GM04504 (cell line): ENCODE data around the gene KLHL6.
"Not testable (repeated sequence)": the region's sequence is repeated elsewhere in the genome, so short reads cannot be mapped to it uniquely, and the experiment has no call there.

ENCODE experiments used
- DNase-seq: peaks from one replicate; pipeline ENCODE4 v3.0.0-alpha.2; 2012; ENCODE audit warnings: low read depth

KLHL6 gene

DNA sequence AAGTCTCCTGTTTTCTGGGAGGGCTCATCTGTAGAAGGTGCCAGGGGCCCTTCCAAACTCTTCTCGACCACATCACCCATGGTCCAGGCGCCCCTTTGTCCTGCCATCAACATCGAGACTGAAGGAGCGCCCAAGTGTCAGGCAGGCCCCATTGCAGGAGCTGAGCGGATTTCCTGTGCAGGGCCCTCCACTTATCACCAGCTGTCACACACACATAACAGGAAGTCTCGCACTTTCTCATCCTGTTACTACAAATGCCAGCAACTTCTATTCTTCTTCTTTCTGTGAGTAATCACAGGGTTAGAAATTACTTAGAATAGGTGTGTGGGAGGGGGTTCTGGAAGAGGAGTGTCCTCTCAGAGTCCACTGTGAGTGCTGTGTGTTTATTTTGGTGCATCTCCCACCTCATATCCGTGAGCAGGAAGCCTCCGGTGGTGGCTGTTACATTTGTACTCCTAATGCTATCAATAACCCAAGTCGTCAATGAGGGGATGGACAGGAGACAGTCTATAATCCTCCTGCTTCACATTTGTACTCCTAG is at the start of gene KLHL6:
Gene KLHL6 (minus strand): TSS at position 166 of the 541 bp plus-strand sequence. CDS start 53 bp downstream, at position 113.
- DNase-seq: no peak

- DNase-seq: no peak
Measured at GRCh38 chr3:183597959-183598358, 42.5 kb upstream of the KLHL6 start.

- DNase-seq: no peak
Measured at GRCh38 chr3:183594636-183595035, 39.1 kb upstream of the KLHL6 start.

DNA sequence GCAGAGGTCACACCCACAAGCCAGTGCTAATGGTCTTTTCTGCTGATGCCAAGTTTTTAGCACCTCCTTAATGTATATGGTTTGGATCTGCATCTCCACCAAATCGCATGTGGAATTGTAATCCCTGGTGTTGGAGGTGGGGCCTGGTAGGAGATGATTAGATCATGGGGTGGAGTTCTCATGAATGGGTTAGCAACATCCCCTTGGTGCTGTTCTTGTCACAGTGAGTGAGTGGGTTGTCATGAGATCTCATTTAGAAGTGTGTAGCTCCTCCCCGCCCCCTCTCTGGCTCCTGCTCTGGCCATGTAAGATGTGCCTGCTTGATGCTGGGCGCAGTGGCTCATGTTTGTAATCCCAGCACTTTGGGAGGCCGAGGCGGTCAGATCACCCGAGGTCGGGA is 37.3 kb upstream of the KLHL6 start:
- no peak for DNase-seq

DNA sequence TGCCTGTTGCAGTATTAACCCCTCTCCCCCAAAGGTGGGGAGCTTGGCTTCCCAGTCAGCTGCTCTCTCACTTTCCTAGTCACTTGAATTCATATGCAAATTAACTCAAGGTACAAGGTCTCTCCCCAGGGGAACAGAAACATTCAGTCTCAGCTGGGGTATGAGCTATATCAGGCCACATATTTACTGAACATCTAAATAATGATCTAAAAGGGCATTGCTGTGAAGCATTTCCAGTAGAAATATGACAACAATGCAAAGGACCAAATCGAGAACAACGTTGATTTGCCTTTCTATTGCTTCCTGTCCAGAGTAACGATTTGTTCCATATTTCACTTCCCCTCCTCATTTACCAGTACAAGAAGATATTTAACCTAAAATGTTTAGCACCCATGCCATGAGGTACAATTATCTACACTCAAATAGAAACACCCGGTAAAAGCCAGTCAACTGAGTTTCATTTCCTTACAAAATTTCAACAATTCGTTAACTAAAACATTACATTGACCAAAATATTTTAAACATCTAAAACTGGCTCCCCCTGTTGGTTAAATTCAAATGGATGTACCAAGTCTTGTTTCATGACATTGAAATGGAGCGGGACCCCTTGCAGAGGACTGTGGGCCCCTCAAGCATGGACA is 36.5 kb upstream of the KLHL6 start:
- no peak for DNase-seq

DNA sequence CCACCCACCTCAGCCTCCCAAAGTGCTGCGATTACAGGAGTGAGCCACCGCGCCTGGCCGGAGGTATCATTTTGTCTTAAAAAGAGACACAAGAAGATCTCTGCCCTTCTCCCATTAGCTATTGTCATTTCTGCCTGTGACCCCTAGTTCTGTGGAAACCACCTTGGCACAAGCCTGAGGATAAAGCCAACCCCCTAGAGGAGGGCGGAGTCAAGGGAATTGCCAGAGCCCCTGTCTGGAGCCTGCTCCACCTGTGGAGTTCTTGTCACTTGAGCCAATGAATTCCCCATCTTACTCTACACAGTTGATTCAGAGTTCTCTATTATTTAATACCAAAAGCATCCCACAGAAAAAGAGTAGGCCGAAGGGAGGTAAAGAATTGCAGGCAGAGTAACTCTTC is 34.9 kb upstream of the KLHL6 start:
- no peak for DNase-seq

GRCh38 chr3:183587336-183587735 is 31.8 kb upstream of the KLHL6 start:
- DNase-seq: no peak

- no peak for DNase-seq
Measured at GRCh38 chr3:183586477-183586876, 31.0 kb upstream of the KLHL6 start.

DNA sequence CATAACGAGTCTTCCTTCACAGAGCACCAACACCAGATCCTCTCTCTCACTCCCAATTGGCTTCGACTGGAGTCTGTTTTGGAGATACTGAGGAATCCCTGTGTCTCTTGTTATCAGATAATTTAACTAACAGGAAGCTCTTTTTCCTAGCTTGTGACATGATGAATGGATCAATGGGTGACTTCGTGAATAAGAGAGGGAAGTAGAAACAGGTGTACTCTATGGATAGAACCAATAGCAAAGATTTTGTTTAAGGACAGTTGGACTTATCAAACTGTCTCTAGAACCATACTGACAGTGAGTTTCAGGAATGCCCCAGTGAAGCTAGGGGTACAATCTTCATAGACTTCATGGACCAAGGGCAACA is 29.4 kb upstream of the KLHL6 start:
- DNase-seq: no peak

DNA sequence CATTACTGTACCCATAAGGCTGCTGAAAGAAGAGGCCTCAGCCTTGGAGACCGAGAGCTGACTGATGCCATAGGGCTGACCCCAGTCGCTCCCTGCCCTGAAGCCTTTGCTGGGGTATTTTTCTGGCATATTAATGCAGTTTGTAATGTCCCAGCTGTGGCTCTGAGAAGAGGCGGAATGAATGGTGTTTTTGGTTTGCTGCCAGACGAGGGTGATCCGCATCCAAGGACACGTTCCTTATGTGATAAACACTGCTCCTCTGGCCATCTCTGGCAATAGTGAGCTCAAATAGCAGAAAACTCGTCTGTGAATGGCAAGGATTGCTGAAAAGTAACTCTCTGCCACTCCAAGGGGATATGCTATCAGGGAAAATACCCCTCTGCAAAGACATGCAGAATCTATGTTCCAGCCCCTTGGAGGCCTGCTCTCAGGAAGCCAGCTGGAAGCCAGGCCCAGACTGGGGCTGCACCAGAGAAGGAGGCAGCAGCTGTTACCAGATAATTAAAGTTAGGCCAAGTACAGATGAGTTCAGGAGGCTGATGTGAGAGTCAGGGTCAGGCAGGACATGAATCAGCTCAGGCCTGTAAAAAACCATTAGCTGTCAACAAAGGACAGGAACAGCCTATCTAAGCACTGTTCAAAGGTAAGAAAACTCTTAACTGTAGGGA is 28.9 kb upstream of the KLHL6 start:
- DNase-seq: peak; percentile 13

GRCh38 chr3:183583331-183584245 is 28.1 kb upstream of the KLHL6 start:
- DNase-seq: no peak

- DNase-seq: no peak
Measured at GRCh38 chr3:183582161-183582560, 26.7 kb upstream of the KLHL6 start.

- no peak for DNase-seq
Measured at GRCh38 chr3:183581496-183582155, 26.1 kb upstream of the KLHL6 start.

GRCh38 chr3:183579967-183580900 is 24.7 kb upstream of the KLHL6 start:
- DNase-seq: no peak

GRCh38 chr3:183578179-183578578 is 22.7 kb upstream of the KLHL6 start:
- DNase-seq: no peak

DNA sequence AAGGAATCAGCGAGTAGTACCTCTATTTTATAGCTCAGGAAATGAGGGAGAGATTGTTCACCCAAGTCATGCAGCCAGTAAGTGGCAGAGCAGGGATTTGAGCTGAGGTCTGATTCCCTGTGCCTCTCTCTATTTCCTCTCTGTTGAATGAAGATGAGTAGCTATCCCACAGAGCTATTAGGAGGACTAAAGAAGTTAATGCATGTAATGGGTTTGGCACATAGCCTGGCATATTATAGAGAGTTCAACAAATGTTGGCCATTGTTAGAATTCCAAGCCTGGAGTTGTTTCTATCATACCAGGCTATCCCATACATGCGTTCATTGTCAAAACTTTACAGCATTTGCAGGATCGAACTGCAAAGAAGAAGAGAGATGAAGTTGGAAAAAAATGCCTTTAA is 21.8 kb upstream of the KLHL6 start:
- DNase-seq: no peak

DNA sequence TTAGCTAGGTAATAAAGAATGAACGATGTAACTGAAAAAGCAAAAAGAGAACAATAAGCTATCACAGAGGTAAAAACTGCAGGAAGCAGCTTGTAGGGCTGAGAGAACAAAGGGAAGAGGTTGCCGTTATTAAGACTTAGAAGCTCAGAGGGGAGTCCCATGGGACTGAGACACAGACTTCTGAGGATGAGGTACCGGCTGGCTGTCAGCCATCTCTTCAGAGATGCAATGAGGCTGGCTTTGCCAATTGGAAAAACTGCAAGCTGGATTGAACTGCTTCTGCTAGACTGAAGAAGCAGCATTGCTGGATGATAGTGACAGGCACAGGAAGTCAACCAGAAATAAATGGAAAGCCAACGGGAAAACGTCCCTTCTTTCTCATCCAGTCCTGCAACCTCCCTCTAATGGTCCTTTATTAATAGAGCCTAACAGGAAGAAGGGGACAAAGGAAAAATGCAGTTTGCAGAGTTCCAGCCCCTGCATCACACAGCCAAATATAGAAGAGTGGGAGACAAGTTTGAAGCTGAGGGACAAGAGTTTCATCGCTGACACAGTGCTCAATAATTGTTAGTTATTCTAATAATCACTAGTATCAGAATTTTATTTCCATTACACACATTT is 21.1 kb upstream of the KLHL6 start:
- DNase-seq: no peak

DNA sequence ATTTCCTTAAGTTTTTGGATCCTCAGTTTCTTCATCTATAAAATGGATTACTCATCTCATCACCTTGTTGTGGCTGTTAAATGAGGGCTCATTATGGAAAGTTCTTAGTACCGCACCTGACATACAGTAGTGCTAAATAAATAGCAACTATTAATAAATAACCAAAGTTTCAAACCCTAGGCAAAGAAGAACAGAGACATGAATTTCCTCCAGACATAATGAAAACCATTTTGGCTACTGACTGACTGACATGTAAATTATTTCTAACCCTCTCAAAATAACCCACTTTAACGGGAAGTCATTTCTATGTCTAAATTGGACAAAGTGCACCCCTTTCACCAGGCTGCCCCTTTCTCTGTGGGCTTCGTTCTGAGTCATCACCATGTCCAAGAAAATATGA is 17.4 kb upstream of the KLHL6 start:
- DNase-seq: no peak

- DNase-seq: not testable (repeated sequence)
Measured at GRCh38 chr3:183570191-183570590, 14.7 kb upstream of the KLHL6 start.

DNA sequence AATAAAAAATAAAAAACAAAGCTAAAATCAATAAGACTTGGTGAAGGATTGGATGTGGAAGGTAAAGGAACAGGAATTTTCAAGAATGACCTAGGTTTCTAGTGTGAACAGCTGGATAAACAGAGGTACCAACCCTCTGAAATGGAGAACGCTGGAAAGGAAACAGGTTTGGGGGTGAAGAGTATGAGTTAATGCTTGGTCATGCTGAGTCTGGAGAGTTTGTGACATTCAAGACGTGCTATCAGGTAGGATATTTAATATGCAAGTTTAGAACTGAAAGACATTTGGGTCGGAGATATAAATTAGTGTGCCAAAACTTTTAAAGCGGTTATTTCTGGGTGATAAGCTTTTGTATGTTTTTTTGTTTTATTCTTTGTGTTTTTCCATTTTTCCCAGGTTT is 11.4 kb upstream of the KLHL6 start:
- DNase-seq: no peak

DNA sequence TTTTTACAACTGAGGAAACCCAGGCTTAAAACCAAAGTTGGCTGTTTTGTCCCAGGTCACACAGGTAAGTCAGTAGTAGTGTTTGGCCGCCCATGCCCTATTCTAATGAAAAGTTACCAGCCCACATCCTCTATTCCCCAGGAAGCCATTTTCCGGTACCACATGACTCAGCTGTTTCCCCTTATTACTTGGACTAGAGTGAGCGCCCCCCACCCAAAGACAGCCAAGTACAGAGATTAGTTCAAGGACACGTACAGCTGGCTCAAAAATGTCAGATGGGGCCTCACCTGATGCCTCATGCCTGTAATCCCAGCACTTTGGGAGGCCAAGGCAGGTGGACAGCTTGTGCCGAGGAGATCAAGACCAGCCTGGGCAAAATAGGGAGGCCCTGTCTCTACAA is 8.5 kb upstream of the KLHL6 start:
- no peak for DNase-seq
